PC-3 (cell line): ENCODE data around the gene WDR7.

ENCODE experiments used
- CTCF ChIP-seq: fragments of 300-600 bp; sonication (generic); conservative IDR thresholded peaks from 2 replicates; pipeline ENCODE4 v1.5.1; 2017; ENCODE audit warnings: antibody characterized with exemption, low read depth, mild to moderate bottlenecking, low read length
- EZH2 ChIP-seq: fragments of 300-600 bp; sonication (generic); IDR thresholded peaks from one replicate; pipeline ENCODE4 v1.6.1; 2017; ENCODE audit warnings: antibody characterized with exemption, mild to moderate bottlenecking, low read length; ENCODE audit not compliant: unreplicated experiment
- EZH2phosphoT487 ChIP-seq: fragments of 300-600 bp; sonication (generic); IDR thresholded peaks from 2 replicates; pipeline ENCODE4 v1.6.1; 2018; ENCODE audit warnings: mild to moderate bottlenecking, antibody characterized with exemption, low read length, borderline replicate concordance

DNA sequence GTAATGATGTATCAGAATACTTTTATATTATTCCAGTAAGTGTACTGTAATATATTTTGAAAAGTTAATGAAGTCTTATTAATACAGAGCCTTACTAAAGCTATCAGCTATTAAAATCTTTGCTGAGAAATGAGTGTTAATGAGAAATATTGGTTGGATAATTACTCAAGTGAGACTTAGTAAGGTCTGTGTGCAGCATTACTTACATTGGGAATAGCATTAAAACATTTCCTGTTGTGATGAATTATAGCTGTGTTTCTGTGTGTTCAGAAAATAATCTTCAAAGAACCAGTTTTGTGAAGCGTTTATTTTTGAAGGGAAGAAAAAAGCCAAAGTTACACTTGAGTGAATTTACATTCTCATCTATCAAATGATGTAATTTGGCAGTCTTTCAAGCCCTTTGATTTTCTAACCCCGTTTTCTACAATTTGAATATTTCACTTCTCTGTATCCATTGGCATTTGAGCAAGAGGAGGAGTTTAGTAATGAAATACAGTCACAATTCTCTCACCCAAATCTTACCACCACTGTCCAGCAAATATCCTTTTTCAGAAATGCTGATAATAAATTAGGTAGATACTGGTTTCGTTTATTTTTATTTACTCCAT, 372.2 kb downstream of the WDR7 start:
- TF ChIP-seq EZH2phosphoT487 = no peak
- no peak for TF ChIP-seq EZH2
- TF ChIP-seq CTCF = no peak
